T-helper 2 cell (primary cell): ENCODE measurements around the gene NOD1.
"Not testable (repeated sequence)": the region's sequence is repeated elsewhere in the genome, so short reads cannot be mapped to it uniquely, and the experiment has no call there.

Experiments
- DNase-seq, 5 experiments: peaks; one replicate each; pipeline versions ENCODE4 v3.0.0 to v3.0.0-alpha.2; 2012 to 2022

The NOD1 gene

GRCh38 chr7:30445770-30446169 lies 32.8 kb downstream of the NOD1 start:
- DNase-seq = peak in 4 of 5 experiments; percentile 35 to 96 (median 52)

GRCh38 chr7:30437823-30438574 lies 40.6 kb downstream of the NOD1 start:
- DNase-seq = no peak

GRCh38 chr7:30436518-30436917 lies 42.1 kb downstream of the NOD1 start:
- DNase-seq = no peak

GRCh38 chr7:30436046-30436445 lies 42.5 kb downstream of the NOD1 start:
- no peak for DNase-seq

GRCh38 chr7:30434140-30434799 lies 44.3 kb downstream of the NOD1 start:
- DNase-seq = no peak

- DNase-seq = no peak
Measured at GRCh38 chr7:30433506-30433905, 45.1 kb downstream of the NOD1 start.

- DNase-seq = no peak
Measured at GRCh38 chr7:30433082-30433481, 45.5 kb downstream of the NOD1 start.

GRCh38 chr7:30430777-30431176 lies 47.8 kb downstream of the NOD1 start:
- no peak for DNase-seq

- no peak for DNase-seq
Measured at GRCh38 chr7:30430276-30430675, 48.3 kb downstream of the NOD1 start.

- no peak for DNase-seq
Measured at GRCh38 chr7:30429156-30429530, 49.4 kb downstream of the NOD1 start.

- DNase-seq = no peak
Measured at GRCh38 chr7:30428246-30429155, 50.1 kb downstream of the NOD1 start.

- DNase-seq = no peak
Measured at GRCh38 chr7:30427296-30428070, 51.1 kb downstream of the NOD1 start.

- no peak for DNase-seq
Measured at GRCh38 chr7:30424506-30424905, 54.1 kb downstream of the NOD1 start.

- DNase-seq = no peak
Measured at GRCh38 chr7:30423788-30424505, 54.6 kb downstream of the NOD1 start.

- DNase-seq = no peak
Measured at GRCh38 chr7:30422922-30423321, 55.7 kb downstream of the NOD1 start.

- DNase-seq = no peak
Measured at GRCh38 chr7:30421647-30422196, 56.9 kb downstream of the NOD1 start.

- DNase-seq = no peak
Measured at GRCh38 chr7:30420662-30421061, 57.9 kb downstream of the NOD1 start.

- DNase-seq = not testable (repeated sequence)
Measured at GRCh38 chr7:30420080-30420479, 58.5 kb downstream of the NOD1 start.

GRCh38 chr7:30413864-30414263 lies 64.7 kb downstream of the NOD1 start:
- no peak for DNase-seq

GRCh38 chr7:30412782-30413504 lies 65.6 kb downstream of the NOD1 start:
- DNase-seq = peak in 2 of 5 experiments; percentile 5 to 17

GRCh38 chr7:30411897-30412296 lies 66.7 kb downstream of the NOD1 start:
- no peak for DNase-seq
